Measurements from ENCODE around the gene RAB40C. TPM values are rescaled to one million over a fixed set of nuclear protein-coding genes. Genes with fewer than 3 reads are reported as not detected.
A peak's percentile ranks its signal among the peaks of the same experiment; 100 is the strongest.

RAB40C gene
- total and polyA plus RNA-seq, 4 donors = 25.1 to 58.9 (median 43.9) TPM

- Histone ChIP-seq H3K4me1 (ENCODE audit: control insufficient read depth in 5 of 5, insufficient read depth in 5 of 5, low read length in 5 of 5) (peaks cover 0 to 53% (median 25%) of the 10 kb centered on the region in 5 donors), H3K9me3 (ENCODE audit: control insufficient read depth in 4 of 4, insufficient read depth in 3 of 4, low read length in 3 of 4) (no peaks in the 10 kb centered on the region), H3K4me3 (peak overlapping the region; percentile 71), H3K36me3 (ENCODE audit: control insufficient read depth in 4 of 4, insufficient read depth in 4 of 4, low read length in 4 of 4) (peaks cover 0 to 4% (median 0%) of the 10 kb centered on the region in 4 donors), H3K27ac (ENCODE audit: low read depth in 1 of 2, low read length in 1 of 2) (peak overlapping the region; percentile 73 to 92), H3K27me3 (ENCODE audit: control insufficient read depth in 3 of 3, insufficient read depth in 3 of 3, low read length in 2 of 3) (no peaks in the 10 kb centered on the region), H3K9ac (ENCODE audit: insufficient read depth in 1 of 2, low read length in 2 of 2) (peak overlapping the region in 1 of 2 donors; percentile 71)
- DNase-seq (peak in 2 of 3 donors; percentile 40 to 44), ATAC-seq (ENCODE audit: insufficient read depth, low FRiP score) (no peak)
- WGBS, 2 donors = 0 to 1% methylated on average over 58 to 71 of the region's 71 CpGs
- no peak for TF ChIP-seq CTCF (IDR thresholded peaks at IDR 0.05; ENCODE audit: control extremely low read depth, extremely low read depth)
Measured at GRCh38 chr16:590188-590814, 435 bp downstream of the RAB40C start.

- ATAC-seq (ENCODE audit: insufficient read depth, low FRiP score) (no peak), DNase-seq (no peak)
- TF ChIP-seq CTCF (IDR thresholded peaks at IDR 0.05; ENCODE audit: control extremely low read depth, extremely low read depth) = no peak
- H3K4me3 ChIP-seq = peak overlapping the region; percentile 71
- H3K9ac ChIP-seq (ENCODE audit: insufficient read depth in 1 of 2, low read length in 2 of 2) = peak overlapping the region in 1 of 2 donors; percentile 71
- no peaks in the 10 kb centered on the region for H3K9me3 ChIP-seq (ENCODE audit: control insufficient read depth in 4 of 4, insufficient read depth in 3 of 4, low read length in 3 of 4)
- H3K36me3 ChIP-seq (ENCODE audit: control insufficient read depth in 4 of 4, insufficient read depth in 4 of 4, low read length in 4 of 4) = peaks cover 0 to 4% (median 0%) of the 10 kb centered on the region in 4 donors
- no peaks in the 10 kb centered on the region for H3K27me3 ChIP-seq (ENCODE audit: control insufficient read depth in 3 of 3, insufficient read depth in 3 of 3, low read length in 2 of 3)
- peaks cover 0 to 53% (median 21%) of the 10 kb centered on the region in 5 donors for H3K4me1 ChIP-seq (ENCODE audit: control insufficient read depth in 5 of 5, insufficient read depth in 5 of 5, low read length in 5 of 5)
- 41 to 62% methylated on average over 10 of the region's 10 CpGs for WGBS, 2 donors
- peak overlapping the region in 1 of 2 donors; percentile 92 for H3K27ac ChIP-seq (ENCODE audit: low read depth in 1 of 2, low read length in 1 of 2)
Measured at GRCh38 chr16:590815-591200, 942 bp downstream of the RAB40C start.

- Histone ChIP-seq H3K4me1 (ENCODE audit: control insufficient read depth in 5 of 5, insufficient read depth in 5 of 5, low read length in 5 of 5) (peaks cover 0 to 49% (median 21%) of the 10 kb centered on the region in 5 donors), H3K4me3 (peak overlapping the region; percentile 71), H3K9ac (ENCODE audit: insufficient read depth in 1 of 2, low read length in 2 of 2) (peak overlapping the region in 1 of 2 donors; percentile 71), H3K27ac (ENCODE audit: low read depth in 1 of 2, low read length in 1 of 2) (peak overlapping the region in 1 of 2 donors; percentile 92), H3K27me3 (ENCODE audit: control insufficient read depth in 3 of 3, insufficient read depth in 3 of 3, low read length in 2 of 3) (no peaks in the 10 kb centered on the region), H3K9me3 (ENCODE audit: control insufficient read depth in 4 of 4, insufficient read depth in 3 of 4, low read length in 3 of 4) (no peaks in the 10 kb centered on the region), H3K36me3 (ENCODE audit: control insufficient read depth in 4 of 4, insufficient read depth in 4 of 4, low read length in 4 of 4) (peaks cover 0 to 4% (median 0%) of the 10 kb centered on the region in 4 donors)
- no peak for TF ChIP-seq CTCF (IDR thresholded peaks at IDR 0.05; ENCODE audit: control extremely low read depth, extremely low read depth)
- no peak for ATAC-seq (ENCODE audit: insufficient read depth, low FRiP score)
- DNase-seq = no peak
- 64 to 83% methylated on average over 8 of the region's 8 CpGs for WGBS, 2 donors
Measured at GRCh38 chr16:591231-591630, 1.4 kb downstream of the RAB40C start.

Measured in lung (tissue), 12 donors.